NOMO-1 (cell line): ENCODE measurements around the gene SMIM13.
A peak's percentile ranks its signal among the peaks of the same experiment; 100 is the strongest.

Experiments
- DNase-seq, 2 experiments: peaks; one replicate each; lab custom pipeline; 2025; ENCODE audit not compliant: unreplicated experiment in 2 of 2; lab: John Stamatoyannopoulos, UW

Gene SMIM13

GRCh38 chr6:11149551-11149950 lies 55.9 kb downstream of the SMIM13 start:
- DNase-seq, result no peak

DNA sequence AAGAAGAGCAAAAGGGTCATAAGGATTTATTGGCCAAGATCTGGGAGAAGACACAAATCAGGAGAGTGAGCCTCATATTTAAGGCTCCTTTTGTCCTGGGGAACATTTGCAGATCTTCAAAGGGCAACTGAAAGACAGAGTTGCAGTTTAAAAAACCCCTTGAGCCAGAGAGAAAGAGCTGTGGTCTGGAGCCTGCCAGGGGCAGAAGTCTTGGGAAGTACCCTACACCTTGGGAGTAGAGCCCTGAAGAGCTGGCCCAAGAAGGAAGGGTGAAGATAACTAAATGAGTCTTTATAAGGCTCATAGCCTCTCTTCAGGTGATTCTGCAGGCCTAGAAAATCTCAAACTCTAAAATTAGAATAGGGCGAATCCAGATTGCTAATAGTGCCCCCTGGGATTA lies 57.9 kb downstream of the SMIM13 start:
- no peak for DNase-seq

GRCh38 chr6:11152581-11152980 lies 58.9 kb downstream of the SMIM13 start:
- no peak for DNase-seq

- DNase-seq, result no peak
These were observed 59.8 kb downstream of the SMIM13 start for GRCh38 chr6:11153447-11153846.

GRCh38 chr6:11155589-11155988 lies 62.0 kb downstream of the SMIM13 start:
- DNase-seq, result no peak

DNA sequence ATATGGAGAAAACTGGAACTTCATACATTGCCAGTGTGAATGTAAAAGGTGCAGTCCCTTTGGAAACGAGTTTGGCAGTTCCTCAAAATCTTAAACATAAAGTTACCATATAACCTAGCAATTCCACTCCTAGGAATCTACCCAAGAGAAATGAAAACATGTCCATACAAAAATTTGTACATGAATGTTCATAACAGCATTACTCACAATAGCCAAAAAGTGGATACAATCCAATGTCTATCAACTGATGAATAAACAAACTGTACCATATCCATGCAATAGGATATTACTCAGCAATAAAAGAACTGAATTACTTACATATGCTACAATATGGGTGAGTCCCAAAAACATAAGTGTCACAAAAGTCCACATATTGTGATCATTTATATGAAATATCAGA lies 66.6 kb downstream of the SMIM13 start:
- no peak for DNase-seq

DNA sequence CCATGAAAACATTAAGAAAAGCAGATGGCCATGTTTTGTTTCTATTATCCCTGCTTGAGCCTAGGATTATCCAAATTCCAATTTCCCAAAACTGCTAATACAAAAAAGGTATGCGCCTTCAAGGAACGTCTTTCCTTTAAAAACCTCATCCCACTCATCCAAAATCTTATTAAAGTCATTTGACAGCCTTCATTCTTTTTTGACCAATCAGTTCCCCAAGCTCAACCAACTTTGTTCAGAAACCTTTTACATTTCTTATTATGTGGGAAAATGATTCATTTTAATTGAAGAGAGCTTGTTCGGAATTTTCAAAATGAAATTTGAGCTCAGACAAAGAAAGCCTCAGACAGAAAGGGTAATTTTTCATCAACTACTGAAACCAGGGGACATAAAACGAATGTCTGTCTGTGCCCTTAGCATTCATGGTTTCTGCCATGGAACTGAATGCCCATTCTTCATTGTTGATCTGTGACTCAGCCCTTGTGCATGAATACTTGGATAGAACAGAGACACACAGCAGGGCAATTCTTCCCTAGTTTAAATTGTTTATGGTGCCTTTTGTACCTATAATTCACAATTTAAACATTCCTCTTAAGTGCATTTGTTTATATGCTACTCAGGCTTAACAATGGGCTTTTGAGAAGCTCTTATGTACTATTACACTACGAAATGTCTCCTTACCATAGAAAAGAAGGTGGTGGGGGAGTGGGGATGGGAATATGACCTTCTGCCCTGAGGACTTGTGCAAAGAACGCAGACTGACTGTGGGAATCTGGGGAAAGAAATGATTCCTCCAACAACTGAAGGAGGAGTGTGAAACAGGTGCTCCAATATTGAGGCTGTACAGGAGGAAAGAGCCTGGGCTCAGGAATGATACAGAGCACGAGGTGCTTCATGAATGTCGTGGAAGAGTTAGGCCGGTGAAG lies 67.7 kb downstream of the SMIM13 start:
- DNase-seq, result no peak

DNA sequence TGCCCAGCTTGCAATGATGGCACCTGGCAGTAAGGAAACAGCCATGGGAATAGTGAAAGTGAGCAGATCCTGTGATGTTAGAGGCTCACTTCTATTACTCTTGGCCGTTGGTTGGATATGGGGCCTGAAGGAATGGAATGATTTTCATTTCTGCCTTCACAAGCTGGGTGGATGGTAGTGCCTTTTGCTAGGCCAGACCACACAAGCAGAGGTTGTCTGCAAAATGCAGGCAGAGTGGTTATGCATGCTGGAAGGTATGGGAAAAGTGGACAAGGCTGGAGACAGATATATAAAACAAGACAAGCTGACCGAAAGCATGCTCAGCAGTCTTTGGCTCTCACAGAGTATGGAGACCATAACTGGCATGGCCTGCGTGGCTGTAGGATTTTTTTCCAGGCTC lies 68.6 kb downstream of the SMIM13 start:
- no peak for DNase-seq

DNA sequence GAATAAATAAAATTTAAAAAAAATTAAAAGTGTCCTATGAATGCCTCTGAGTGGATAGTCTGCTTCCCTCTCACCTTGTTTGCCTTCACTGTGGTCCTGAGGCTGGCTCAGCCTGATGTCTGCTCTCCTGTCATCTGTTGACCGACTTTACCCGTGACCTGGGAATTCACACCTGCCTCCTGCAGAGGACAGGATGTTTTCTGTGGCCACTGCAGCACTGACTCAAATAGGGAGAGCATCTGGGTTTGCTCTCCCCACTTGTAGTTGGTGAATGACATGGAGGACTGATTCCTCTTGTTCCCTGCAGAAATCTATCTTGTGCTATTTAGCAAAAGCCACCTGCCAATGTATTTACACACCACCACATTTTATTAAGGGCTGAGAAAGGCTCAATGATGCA lies 70.3 kb downstream of the SMIM13 start:
- no peak for DNase-seq

GRCh38 chr6:11164717-11165646 lies 71.3 kb downstream of the SMIM13 start:
- no peak for DNase-seq

DNA sequence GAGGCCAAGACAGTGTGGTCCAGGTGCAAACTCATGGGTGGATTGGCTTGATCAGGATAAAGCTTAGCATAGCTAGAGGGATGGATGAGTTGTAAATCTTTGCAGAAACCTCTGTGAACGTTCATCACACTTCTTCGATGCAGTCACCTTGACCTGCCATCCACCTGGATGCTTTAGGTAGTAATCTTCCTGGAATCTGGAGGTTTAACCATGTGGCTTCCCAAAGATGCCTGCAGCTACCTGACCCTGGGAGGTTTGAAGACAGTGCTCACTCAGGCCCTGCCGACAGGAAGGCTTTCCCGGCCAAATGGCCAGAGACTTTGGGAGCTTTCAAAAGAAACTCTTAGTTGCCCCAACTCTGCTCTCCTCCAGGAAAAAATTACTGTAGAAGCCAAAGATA lies 73.3 kb downstream of the SMIM13 start:
- DNase-seq, result no peak

GRCh38 chr6:11168091-11168635 lies 74.5 kb downstream of the SMIM13 start:
- no peak for DNase-seq

DNA sequence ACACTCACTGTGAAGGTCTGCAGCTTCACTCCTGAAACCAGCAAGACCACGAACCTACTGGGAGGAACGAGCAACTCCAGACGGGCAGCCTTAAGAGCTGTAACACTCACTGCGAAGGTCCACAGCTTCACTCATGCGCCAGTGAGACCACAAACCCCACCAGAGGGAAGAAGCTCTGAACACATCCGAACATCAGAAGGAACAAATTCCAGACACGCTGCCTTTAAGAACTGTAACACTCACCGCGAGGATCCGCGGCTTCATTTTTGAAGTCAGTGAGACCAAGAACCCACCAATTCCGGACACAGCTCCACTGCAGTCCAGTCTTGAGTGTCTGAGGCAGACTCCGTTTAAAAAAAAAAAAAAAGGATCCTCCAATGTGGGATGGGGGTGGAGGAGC lies 78.3 kb downstream of the SMIM13 start:
- no peak for DNase-seq

DNA sequence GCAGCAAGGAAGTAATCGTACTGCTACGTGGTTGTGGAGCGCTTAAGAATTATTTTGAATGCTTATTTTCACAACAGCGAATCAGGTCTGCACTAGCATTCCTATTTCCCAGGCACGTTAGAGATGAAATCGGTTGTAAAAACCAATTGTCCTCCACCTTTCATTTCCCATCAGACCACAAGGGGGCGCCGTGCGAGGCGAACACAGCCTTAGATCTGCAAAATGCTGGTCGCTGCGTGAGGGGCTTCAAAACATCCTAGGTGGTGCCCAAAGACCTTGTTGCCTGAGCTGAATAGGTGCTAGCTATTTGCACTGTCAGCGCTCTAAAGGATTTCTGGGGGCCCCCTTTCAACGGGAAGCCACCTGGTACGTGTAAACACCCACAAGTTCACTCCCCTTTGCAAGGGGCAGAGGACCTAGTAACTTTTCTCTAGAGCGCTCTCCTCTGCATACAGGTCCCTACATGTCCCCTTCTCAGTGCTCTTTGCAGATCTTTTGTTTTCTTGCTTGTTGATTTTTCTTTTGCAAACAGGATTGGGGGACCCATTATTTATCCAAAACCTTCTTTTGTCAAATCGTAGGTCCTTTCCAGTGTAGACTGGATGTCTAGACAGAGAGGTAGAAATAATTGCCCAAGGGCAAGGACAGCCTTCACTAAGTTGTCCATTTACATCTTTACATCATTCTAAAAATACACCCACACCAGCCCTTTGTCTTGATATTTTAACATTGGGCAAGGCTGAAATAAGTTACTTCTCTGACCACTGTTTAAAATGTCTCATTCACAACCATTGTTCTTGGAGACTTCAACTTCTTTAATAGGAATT lies 79.1 kb downstream of the SMIM13 start:
- DNase-seq, result peak; percentile 6 to 39

DNA sequence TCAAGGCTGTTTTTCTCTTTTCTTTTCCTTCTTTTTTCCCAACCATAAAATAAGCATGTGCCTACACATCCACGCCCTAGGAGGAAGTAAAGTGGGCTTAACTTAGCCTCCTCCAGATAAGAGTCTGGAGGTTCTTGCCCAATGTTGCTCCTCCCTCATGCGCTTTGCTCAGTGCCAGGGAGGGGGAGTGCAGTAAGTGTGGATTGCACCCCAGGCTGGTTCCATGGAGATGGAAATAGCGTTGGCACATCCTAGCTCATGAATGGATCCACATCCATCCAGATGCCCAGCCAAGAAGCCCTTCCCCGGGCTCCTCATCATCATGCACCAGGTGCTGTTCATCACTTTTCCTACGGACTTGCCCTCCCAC lies 80.6 kb downstream of the SMIM13 start:
- DNase-seq, result peak in 1 of 2 experiments; percentile 14

- DNase-seq, result no peak
These were observed 83.6 kb downstream of the SMIM13 start for GRCh38 chr6:11177271-11177670.

DNA sequence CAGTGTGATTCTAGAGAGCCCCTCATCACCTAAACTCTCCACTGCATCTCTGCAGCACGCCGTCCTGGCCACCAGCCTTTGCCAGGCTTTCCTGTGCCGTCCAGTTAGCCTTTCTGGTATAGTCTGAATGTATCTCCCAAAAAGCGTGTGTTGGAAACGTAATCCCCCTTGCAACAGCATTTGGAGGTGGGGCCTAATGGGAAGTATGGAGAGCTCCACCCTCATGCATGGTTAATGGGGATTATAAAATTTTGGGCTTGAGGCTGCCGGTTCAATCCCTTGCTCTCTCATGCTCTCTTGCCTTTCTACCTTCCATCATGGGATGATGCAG lies 85.4 kb downstream of the SMIM13 start:
- no peak for DNase-seq

GRCh38 chr6:11179419-11180202 lies 86.0 kb downstream of the SMIM13 start:
- DNase-seq, result no peak

- DNase-seq, result no peak
These were observed 88.0 kb downstream of the SMIM13 start for GRCh38 chr6:11181478-11182136.
